GM18505 (cell line): ENCODE measurements around the gene DAG1.
A peak's percentile ranks its signal among the peaks of the same experiment; 100 is the strongest.

Source experiments
- ATAC-seq: cut with Tn5 transposase; IDR thresholded peaks from one replicate; pipeline ENCODE4 v1.9.1; 2021; ENCODE audit not compliant: unreplicated experiment
- POLR2A ChIP-seq: IDR thresholded peaks from 4 replicates; pipeline ENCODE4 v1.6.1; 2011; ENCODE audit warnings: borderline replicate concordance; ENCODE audit not compliant: insufficient read depth, insufficient read length; ENCODE audit errors: extremely low read depth

DAG1 gene

GRCh38 chr3:49469936-49470713, at the start of gene DAG1:
Gene DAG1 (plus strand): TSS chr3:49470267. CDS start chr3:49510535, 40,268 bp downstream.
- ATAC-seq = peak; percentile 81
- peak; percentile 86 for TF ChIP-seq POLR2A

GRCh38 chr3:49421890-49422378, 48.1 kb upstream of the DAG1 start:
- no peak for ATAC-seq
- no peak for TF ChIP-seq POLR2A

DNA sequence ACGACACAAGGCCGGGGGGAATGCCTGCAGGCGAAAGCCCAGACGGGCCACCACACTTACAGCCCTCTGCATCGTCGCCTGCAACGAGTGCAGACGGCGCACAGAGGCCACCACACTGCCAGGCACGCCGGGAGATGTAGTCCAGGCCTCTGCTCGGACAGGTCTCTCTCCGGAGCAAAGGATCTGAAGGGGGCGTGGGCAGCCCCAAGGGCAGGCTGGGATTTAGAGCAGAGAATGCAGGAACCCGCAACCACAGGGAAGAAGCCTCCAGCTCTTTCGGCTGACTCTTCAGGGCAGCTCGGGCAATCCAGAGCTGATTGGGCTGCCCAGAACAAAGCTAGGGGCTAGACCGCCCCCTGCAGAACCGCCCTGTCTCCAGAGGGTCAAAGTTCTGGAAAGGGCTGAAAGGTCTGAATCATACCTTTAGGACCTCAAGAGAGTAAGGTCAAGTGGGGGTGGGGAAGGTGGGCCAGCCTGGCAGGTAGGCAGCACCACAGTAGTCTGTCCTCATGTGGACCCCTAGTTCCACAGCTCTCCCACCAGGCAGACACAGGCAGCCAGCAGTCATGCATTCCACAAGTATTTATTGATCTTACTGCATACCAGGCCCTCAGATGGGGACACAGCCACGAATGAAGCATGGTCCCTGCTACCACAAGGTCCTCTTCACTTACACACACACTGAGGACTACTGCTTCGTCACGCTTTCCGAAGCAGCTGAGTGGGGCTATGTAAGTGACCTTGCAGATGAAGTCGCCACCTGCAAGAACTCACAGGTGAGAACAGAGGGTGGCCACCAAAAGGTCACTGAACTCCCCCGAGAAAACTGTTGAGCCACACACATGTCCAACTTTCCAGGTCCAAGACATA, 47.5 kb upstream of the DAG1 start, which contains the start of gene AMT:
Gene AMT (minus strand): TSS at position 95 of the 870 bp plus-strand sequence. CDS start 23 bp downstream, at position 72.
- ATAC-seq = no peak
- no peak for TF ChIP-seq POLR2A

- no peak for TF ChIP-seq POLR2A
- no peak for ATAC-seq
These were observed 45.3 kb upstream of the DAG1 start for GRCh38 chr3:49424816-49425215.

GRCh38 chr3:49427586-49427985, 42.5 kb upstream of the DAG1 start:
- ATAC-seq = no peak
- no peak for TF ChIP-seq POLR2A

GRCh38 chr3:49428752-49429080, 41.4 kb upstream of the DAG1 start:
- no peak for TF ChIP-seq POLR2A
- no peak for ATAC-seq

DNA sequence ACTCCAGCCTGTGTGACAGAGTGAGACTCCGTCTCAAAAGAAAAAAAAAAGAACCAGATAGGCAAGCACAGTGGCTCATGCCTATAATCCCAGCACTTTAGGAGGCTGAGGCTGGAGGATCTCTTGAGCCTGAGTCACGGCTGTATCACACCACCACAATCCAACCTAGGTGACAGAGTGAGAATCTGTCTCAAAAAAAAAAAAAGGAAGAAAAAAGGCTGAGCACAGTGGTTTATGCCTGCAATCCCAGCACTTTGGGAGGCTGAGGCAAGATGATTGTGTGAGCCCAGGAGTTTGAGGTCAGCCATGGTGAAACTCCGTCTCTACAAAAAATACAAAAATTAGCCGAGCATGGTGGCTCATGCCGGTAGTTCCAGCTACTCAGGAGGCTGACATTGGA, 35.3 kb upstream of the DAG1 start:
- no peak for ATAC-seq
- no peak for TF ChIP-seq POLR2A

DNA sequence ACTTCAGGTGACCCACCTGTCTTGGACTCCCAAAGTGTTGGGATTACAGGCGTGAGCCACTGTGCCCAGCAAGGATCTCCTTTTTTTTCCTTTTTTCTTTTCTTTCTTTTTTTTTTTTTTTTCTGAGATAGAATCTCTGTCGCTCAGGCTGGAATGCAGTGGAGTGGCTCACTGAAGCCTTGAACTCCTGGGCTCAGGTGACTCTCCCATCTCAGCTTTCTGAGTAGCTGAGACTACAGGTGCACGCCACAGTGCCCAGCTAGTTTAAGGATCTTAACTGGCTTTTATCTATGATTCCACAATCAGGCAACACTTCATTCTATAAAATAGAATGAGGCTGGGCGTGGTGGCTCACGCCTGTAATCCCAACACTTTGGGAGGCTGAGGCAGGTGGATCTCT, 24.7 kb upstream of the DAG1 start:
- TF ChIP-seq POLR2A = no peak
- ATAC-seq = no peak

GRCh38 chr3:49453621-49454020, 16.4 kb upstream of the DAG1 start:
- no peak for ATAC-seq
- TF ChIP-seq POLR2A = no peak

DNA sequence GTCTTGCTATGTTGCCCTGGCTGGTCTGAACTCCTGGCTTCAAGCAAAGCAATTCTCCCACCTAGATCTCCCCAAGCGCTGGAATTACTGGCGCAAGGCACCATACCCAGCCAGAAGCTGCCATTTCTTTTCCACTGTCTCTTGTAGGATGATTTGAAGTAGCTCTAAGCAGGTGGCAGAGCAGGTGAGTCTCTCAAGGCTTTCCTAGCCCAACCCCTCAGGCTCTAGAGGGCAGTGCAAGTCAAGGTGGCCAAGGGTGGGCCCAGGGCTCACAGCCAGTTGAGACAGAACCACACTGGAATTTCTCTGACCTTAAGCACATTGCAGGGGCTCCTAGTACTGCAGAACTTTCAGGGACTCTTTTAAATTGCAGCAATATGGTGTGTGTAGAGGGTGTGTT, 15.6 kb upstream of the DAG1 start:
- TF ChIP-seq POLR2A = no peak
- no peak for ATAC-seq

- no peak for TF ChIP-seq POLR2A
- no peak for ATAC-seq
These were observed 15.0 kb upstream of the DAG1 start for GRCh38 chr3:49454898-49455681.

GRCh38 chr3:49456466-49456865, 13.6 kb upstream of the DAG1 start:
- TF ChIP-seq POLR2A = no peak
- ATAC-seq = no peak
